ENCODE data around the gene RPRD2. TPM values are rescaled to one million over a fixed set of nuclear protein-coding genes. Genes with fewer than 3 reads are reported as not detected.

Gene RPRD2
- total RNA-seq, 1 experiment from 2014 or later, result 26.7 TPM

DNA sequence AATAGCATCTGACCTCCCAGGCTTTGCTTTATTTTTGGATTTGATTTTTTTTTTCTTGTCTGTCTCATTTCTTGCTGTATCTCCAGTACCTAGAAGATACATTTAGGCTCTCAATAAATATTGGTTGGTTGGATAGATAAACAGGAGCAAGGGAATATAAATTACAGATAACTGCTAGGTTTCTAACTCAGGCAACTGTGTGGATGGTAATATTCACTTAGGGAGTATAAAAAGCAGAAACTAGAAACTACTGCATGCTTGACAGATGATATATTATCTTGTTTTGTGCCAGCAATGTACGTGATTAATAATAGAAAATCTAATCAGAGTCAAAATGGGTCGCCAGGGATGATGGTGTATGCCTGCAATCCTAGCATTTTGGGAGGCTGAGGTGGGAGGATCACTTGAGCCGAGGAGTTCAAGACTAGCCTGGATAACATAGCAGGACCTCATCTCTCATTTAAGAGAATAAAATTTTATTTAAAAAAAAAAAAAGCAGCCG, 92.2 kb downstream of the RPRD2 start (continued):
- no peak for TF ChIP-seq TCF7L2 (IDR thresholded peaks at IDR 0.05; ENCODE audit: borderline replicate concordance, extremely low read depth, insufficient read depth, insufficient read length)
- no peak for TF ChIP-seq YY1 (IDR thresholded peaks at IDR 0.05; ENCODE audit: extremely low read depth, insufficient replicate concordance, low read depth, low read length)
- TF ChIP-seq SIN3A (IDR thresholded peaks at IDR 0.05; ENCODE audit: low read depth), result no peak
- TF ChIP-seq POLR2AphosphoS5 (IDR thresholded peaks at IDR 0.05; ENCODE audit: low read depth, low read length), result no peak

DNA sequence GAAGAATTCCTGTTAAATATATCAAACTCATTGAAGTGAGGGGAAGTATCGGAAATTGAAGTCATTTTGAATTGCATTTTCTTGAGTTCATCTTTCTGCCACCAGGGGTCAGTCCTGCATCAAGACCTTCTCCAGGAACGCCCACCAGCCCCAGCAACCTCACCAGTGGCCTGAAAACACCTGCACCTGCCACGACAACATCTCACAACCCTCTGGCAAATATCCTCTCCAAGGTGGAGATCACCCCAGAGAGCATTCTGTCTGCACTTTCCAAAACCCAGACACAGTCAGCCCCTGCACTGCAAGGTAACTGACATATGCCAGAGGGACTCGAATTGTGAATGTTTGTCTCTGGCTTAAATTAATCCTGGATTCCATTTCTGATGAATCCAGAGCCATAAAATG, 100.5 kb downstream of the RPRD2 start:
- intact Hi-C loops (cut with micrococcal nuclease), result loop anchor here (1.0 to 10.0 kb wide), 3 partner anchors 68 to 350 kb away; no protein-coding TSS in a partner anchor
- ChIA-PET POLR2A (no interaction called here), CTCF (interaction anchor here (0.9 kb wide), 1 partner anchor 534 kb away, joined by 3 read pairs; no protein-coding TSS in a partner anchor), RAD21 (ENCODE audit: low non-redundant PET in 1 of 2, low total read pairs in 2 of 2, uncharacterized antibody in 2 of 2, unreplicated experiment in 2 of 2) (no interaction called here)
- peaks cover 0 to 6% of the 10 kb centered on the region in 2 experiments; a peak in 1 of 4 replicates for H3K36me3 ChIP-seq (ENCODE audit: control insufficient read depth in 1 of 2, insufficient read depth in 2 of 2, low read length in 2 of 2)
- no peaks in the 10 kb centered on the region for H4K20me1 ChIP-seq (ENCODE audit: insufficient read depth)
- DNase-seq (ENCODE audit: low read depth, low spot score), result peak; percentile 41
- no peak overlapping the region for H3K4me2 ChIP-seq (ENCODE audit: low read length)
- H3K79me2 ChIP-seq (ENCODE audit: insufficient read depth, low read length), result no peaks in the 10 kb centered on the region
- no peak overlapping the region for H2AFZ ChIP-seq (ENCODE audit: low read depth, low read length, poor library complexity, severe bottlenecking)
- no peak overlapping the region for H3K9ac ChIP-seq (ENCODE audit: low read length)
- peak; percentile 81 for ATAC-seq
- BruUV-seq (replicated peaks), result no TSS peak
- no peaks in the 10 kb centered on the region for H3K27me3 ChIP-seq (ENCODE audit: insufficient read depth, low read length)
- no peaks in the 10 kb centered on the region for H3K9me3 ChIP-seq (ENCODE audit: control insufficient read depth in 1 of 2, insufficient read depth in 1 of 2, low read depth in 1 of 2, low read length in 2 of 2)
- no peaks in the 10 kb centered on the region for H3K9me2 ChIP-seq (ENCODE audit: insufficient read depth)
- no peak overlapping the region for H3K4me3 ChIP-seq (replicated peaks in 1 of 2; ENCODE audit: low read depth in 1 of 2, low read length in 2 of 2)
- H3K27ac ChIP-seq (ENCODE audit: low read depth, low read length), result no peak overlapping the region
- H3K4me1 ChIP-seq (ENCODE audit: control insufficient read depth in 1 of 2, insufficient read depth in 2 of 2, low read length in 2 of 2), result no peaks in the 10 kb centered on the region
- TF ChIP-seq, protein P1, sequence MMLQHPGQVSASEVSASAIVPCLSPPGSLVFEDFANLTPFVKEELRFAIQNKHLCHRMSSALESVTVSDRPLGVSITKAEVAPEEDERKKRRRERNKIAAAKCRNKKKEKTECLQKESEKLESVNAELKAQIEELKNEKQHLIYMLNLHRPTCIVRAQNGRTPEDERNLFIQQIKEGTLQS (IDR thresholded peaks at IDR 0.05), result no peak
- TF ChIP-seq SP1 (IDR thresholded peaks at IDR 0.05; ENCODE audit: low read depth) (no peak), TCF7L2 (IDR thresholded peaks at IDR 0.05; ENCODE audit: borderline replicate concordance, extremely low read depth, insufficient read depth, insufficient read length) (no peak), POLR2AphosphoS5 (IDR thresholded peaks at IDR 0.05; ENCODE audit: low read depth, low read length) (no peak), ELF1 (IDR thresholded peaks at IDR 0.05; ENCODE audit: borderline replicate concordance, low read depth) (no peak), JUND (IDR thresholded peaks at IDR 0.05) (no peak), YY1 (IDR thresholded peaks at IDR 0.05; ENCODE audit: extremely low read depth, insufficient replicate concordance, low read depth, low read length) (no peak), CBX3 (IDR thresholded peaks at IDR 0.05; ENCODE audit: low read depth) (no peak), RAD21 (IDR thresholded peaks at IDR 0.05; ENCODE audit: low read depth) (peak; percentile 83), EZH2 (IDR thresholded peaks at IDR 0.05) (no peak), POLR2A (IDR thresholded peaks at IDR 0.05; ENCODE audit: borderline replicate concordance, extremely low read depth, insufficient read depth, insufficient read length) (no peak)
- TF ChIP-seq, protein P2, sequence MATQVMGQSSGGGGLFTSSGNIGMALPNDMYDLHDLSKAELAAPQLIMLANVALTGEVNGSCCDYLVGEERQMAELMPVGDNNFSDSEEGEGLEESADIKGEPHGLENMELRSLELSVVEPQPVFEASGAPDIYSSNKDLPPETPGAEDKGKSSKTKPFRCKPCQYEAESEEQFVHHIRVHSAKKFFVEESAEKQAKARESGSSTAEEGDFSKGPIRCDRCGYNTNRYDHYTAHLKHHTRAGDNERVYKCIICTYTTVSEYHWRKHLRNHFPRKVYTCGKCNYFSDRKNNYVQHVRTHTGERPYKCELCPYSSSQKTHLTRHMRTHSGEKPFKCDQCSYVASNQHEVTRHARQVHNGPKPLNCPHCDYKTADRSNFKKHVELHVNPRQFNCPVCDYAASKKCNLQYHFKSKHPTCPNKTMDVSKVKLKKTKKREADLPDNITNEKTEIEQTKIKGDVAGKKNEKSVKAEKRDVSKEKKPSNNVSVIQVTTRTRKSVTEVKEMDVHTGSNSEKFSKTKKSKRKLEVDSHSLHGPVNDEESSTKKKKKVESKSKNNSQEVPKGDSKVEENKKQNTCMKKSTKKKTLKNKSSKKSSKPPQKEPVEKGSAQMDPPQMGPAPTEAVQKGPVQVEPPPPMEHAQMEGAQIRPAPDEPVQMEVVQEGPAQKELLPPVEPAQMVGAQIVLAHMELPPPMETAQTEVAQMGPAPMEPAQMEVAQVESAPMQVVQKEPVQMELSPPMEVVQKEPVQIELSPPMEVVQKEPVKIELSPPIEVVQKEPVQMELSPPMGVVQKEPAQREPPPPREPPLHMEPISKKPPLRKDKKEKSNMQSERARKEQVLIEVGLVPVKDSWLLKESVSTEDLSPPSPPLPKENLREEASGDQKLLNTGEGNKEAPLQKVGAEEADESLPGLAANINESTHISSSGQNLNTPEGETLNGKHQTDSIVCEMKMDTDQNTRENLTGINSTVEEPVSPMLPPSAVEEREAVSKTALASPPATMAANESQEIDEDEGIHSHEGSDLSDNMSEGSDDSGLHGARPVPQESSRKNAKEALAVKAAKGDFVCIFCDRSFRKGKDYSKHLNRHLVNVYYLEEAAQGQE (IDR thresholded peaks at IDR 0.05; ENCODE audit: low read depth), result no peak
- TF ChIP-seq, protein P3, sequence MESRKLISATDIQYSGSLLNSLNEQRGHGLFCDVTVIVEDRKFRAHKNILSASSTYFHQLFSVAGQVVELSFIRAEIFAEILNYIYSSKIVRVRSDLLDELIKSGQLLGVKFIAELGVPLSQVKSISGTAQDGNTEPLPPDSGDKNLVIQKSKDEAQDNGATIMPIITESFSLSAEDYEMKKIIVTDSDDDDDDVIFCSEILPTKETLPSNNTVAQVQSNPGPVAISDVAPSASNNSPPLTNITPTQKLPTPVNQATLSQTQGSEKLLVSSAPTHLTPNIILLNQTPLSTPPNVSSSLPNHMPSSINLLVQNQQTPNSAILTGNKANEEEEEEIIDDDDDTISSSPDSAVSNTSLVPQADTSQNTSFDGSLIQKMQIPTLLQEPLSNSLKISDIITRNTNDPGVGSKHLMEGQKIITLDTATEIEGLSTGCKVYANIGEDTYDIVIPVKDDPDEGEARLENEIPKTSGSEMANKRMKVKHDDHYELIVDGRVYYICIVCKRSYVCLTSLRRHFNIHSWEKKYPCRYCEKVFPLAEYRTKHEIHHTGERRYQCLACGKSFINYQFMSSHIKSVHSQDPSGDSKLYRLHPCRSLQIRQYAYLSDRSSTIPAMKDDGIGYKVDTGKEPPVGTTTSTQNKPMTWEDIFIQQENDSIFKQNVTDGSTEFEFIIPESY (IDR thresholded peaks at IDR 0.05; ENCODE audit: extremely low read depth, insufficient replicate concordance, low read length), result no peak
- TF ChIP-seq, protein P4, sequence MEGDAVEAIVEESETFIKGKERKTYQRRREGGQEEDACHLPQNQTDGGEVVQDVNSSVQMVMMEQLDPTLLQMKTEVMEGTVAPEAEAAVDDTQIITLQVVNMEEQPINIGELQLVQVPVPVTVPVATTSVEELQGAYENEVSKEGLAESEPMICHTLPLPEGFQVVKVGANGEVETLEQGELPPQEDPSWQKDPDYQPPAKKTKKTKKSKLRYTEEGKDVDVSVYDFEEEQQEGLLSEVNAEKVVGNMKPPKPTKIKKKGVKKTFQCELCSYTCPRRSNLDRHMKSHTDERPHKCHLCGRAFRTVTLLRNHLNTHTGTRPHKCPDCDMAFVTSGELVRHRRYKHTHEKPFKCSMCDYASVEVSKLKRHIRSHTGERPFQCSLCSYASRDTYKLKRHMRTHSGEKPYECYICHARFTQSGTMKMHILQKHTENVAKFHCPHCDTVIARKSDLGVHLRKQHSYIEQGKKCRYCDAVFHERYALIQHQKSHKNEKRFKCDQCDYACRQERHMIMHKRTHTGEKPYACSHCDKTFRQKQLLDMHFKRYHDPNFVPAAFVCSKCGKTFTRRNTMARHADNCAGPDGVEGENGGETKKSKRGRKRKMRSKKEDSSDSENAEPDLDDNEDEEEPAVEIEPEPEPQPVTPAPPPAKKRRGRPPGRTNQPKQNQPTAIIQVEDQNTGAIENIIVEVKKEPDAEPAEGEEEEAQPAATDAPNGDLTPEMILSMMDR (IDR thresholded peaks at IDR 0.05 in 2 of 3, conservative IDR thresholded peaks at IDR 0.05 in 1 of 3; ENCODE audit: borderline replicate concordance in 1 of 3, insufficient read depth in 1 of 3, low read depth in 2 of 3, low read length in 2 of 3), result peak; percentile 64 to 79 (median 67)
- TF ChIP-seq, protein P5, sequence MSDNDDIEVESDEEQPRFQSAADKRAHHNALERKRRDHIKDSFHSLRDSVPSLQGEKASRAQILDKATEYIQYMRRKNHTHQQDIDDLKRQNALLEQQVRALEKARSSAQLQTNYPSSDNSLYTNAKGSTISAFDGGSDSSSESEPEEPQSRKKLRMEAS (IDR thresholded peaks at IDR 0.05), result no peak
